GM23338 (cell line): ENCODE results near the gene TMEM51. TPM values are rescaled to one million over a fixed set of nuclear protein-coding genes. Genes with fewer than 3 reads are reported as not detected.

Experiments used
- ATAC-seq: fragments of 200-7000 bp; cut with Tn5 transposase; 3 replicates; pipeline ENCODE4 v1.9.1; 2020
- DNase-seq: peaks from one replicate; pipeline ENCODE4 v3.0.0-alpha.2; 2015; ENCODE audit warnings: low spot score
- H2AFZ ChIP-seq: fragments of 200-600 bp; sonication (generic); 2 replicates; pipeline ENCODE4 v1.8.0; 2016; ENCODE audit warnings: antibody characterized with exemption, mild to moderate bottlenecking, moderate library complexity
- H3F3A ChIP-seq: fragments of 200-600 bp; sonication (generic); replicated peaks from 2 replicates; pipeline ENCODE4 v1.8.0; 2017; ENCODE audit warnings: antibody characterized with exemption, mixed run types, low read depth
- H3K27ac ChIP-seq: fragments of 200-600 bp; sonication (generic); 2 replicates; pipeline ENCODE4 v1.6.1; 2016; ENCODE audit warnings: low read depth
- H3K27me3 ChIP-seq: fragments of 200-600 bp; sonication (generic); 2 replicates; pipeline ENCODE4 v1.8.0; 2016; ENCODE audit warnings: mild to moderate bottlenecking, mixed run types, moderate library complexity; ENCODE audit not compliant: insufficient read depth
- H3K36me3 ChIP-seq: fragments of 200-600 bp; sonication (generic); 2 replicates; pipeline ENCODE4 v1.8.0; 2016; ENCODE audit warnings: mild to moderate bottlenecking; ENCODE audit not compliant: insufficient read depth
- H3K4me1 ChIP-seq: fragments of 200-600 bp; sonication (generic); 2 replicates; pipeline ENCODE4 v1.8.0; 2016; ENCODE audit warnings: mild to moderate bottlenecking, moderate library complexity; ENCODE audit not compliant: insufficient read depth
- H3K4me2 ChIP-seq: fragments of 200-600 bp; sonication (generic); 2 replicates; pipeline ENCODE4 v1.7.1; 2017; ENCODE audit warnings: mixed run types
- H3K4me3 ChIP-seq: fragments of 200-600 bp; sonication (generic); 2 replicates; pipeline ENCODE4 v1.6.1; 2016; ENCODE audit warnings: mixed run types
- H3K79me2 ChIP-seq: fragments of 200-600 bp; sonication (generic); replicated peaks from 2 replicates; pipeline ENCODE4 v1.8.0; 2017; ENCODE audit warnings: mild to moderate bottlenecking; ENCODE audit not compliant: insufficient read depth
- H3K9me2 ChIP-seq: fragments of 200-600 bp; sonication (generic); 2 replicates; pipeline ENCODE4 v1.8.0; 2017; ENCODE audit not compliant: insufficient read depth
- H4K20me1 ChIP-seq: fragments of 200-600 bp; sonication (generic); replicated peaks from 2 replicates; pipeline ENCODE4 v1.8.0; 2017; ENCODE audit warnings: mild to moderate bottlenecking; ENCODE audit not compliant: insufficient read depth
- H3K27ac Mint-ChIP-seq: 2 replicates; pipeline ENCODE4 v1.8.0; 2020; ENCODE audit warnings: inconsistent platforms, mild to moderate bottlenecking, moderate library complexity, mixed read lengths
- H3K27me3 Mint-ChIP-seq: 3 replicates; pipeline ENCODE4 v1.8.0; 2022; ENCODE audit warnings: low read depth, mild to moderate bottlenecking, moderate library complexity, mixed read lengths, inconsistent platforms; ENCODE audit not compliant: insufficient read depth, poor library complexity
- H3K36me3 Mint-ChIP-seq: 3 replicates; pipeline ENCODE4 v1.8.0; 2021; ENCODE audit warnings: low read depth, mild to moderate bottlenecking, inconsistent platforms, moderate library complexity, mixed read lengths
- H3K4me1 Mint-ChIP-seq: 3 replicates; pipeline ENCODE4 v1.8.0; 2020; ENCODE audit warnings: mild to moderate bottlenecking, inconsistent platforms, mixed read lengths
- H3K4me3 Mint-ChIP-seq: 3 replicates; pipeline ENCODE4 v1.8.0; 2021; ENCODE audit warnings: moderate library complexity, mild to moderate bottlenecking, inconsistent platforms, mixed read lengths
- H3K9me3 Mint-ChIP-seq: 3 replicates; pipeline ENCODE4 v1.8.0; 2020; ENCODE audit warnings: moderate library complexity, mild to moderate bottlenecking, inconsistent platforms, mixed read lengths
- CREB1 ChIP-seq: fragments of 250-450 bp; sonication (Bioruptor Pico); IDR thresholded peaks from 2 replicates; pipeline ENCODE4 v1.5.0; 2020; ENCODE audit warnings: low read depth, mild to moderate bottlenecking, moderate library complexity
- CTCF ChIP-seq, 2 experiments: fragments of 200-600 bp in 1 of 2; sonication (generic) in 1 of 2; conservative IDR thresholded peaks; 2 replicates each; pipeline versions ENCODE4 v1.5.1 to v1.6.1; 2016 to 2017; ENCODE audit warnings: antibody characterized with exemption in 2 of 2, low read depth in 2 of 2, mild to moderate bottlenecking in 2 of 2, moderate library complexity in 1 of 2
- ETS1 ChIP-seq: IDR thresholded peaks from 2 replicates; pipeline ENCODE4 v1.6.1; 2016; ENCODE audit warnings: antibody characterized with exemption
- EZH2 ChIP-seq: fragments of 200-600 bp; sonication (generic); IDR thresholded peaks from one replicate; pipeline ENCODE4 v1.8.0; 2017; ENCODE audit warnings: antibody characterized with exemption, mild to moderate bottlenecking, low read depth; ENCODE audit not compliant: unreplicated experiment
- EZH2phosphoT487 ChIP-seq: fragments of 200-600 bp; sonication (generic); IDR thresholded peaks from one replicate; pipeline ENCODE4 v1.8.1; 2018; ENCODE audit warnings: antibody characterized with exemption; ENCODE audit not compliant: unreplicated experiment
- JUNB ChIP-seq: IDR thresholded peaks from one replicate; pipeline ENCODE4 v1.6.1; 2016; ENCODE audit warnings: antibody characterized with exemption; ENCODE audit not compliant: unreplicated experiment
- POLR2AphosphoS5 ChIP-seq: IDR thresholded peaks from 2 replicates; pipeline ENCODE4 v1.6.1; 2016; ENCODE audit warnings: antibody characterized with exemption, low read depth
- REST ChIP-seq: IDR thresholded peaks from one replicate; pipeline ENCODE4 v1.6.1; 2018; ENCODE audit warnings: antibody characterized with exemption; ENCODE audit not compliant: unreplicated experiment
- ZNF114 ChIP-seq: fragments of 250-450 bp; sonication (Bioruptor Pico); IDR thresholded peaks from 2 replicates; pipeline ENCODE4 v1.5.0; 2020; ENCODE audit warnings: mild to moderate bottlenecking, moderate library complexity
- polyA plus RNA-seq: library from polyadenylated mRNA; unstranded; fragments of >200 nt; fragmentation: Nextera tagmentation; extraction: Ambion mirVana; gene quantifications from 2 replicates; pipeline ENCODE4 v1.2.1, GENCODE V29; 2016
- total RNA-seq: library from RNA; depleted of rRNA; stranded (reverse); fragments of >200 nt; shearing (Covaris generic); gene quantifications from 2 replicates; pipeline ENCODE4 v1.2.3, GENCODE V29; 2014

The TMEM51 gene
- total and polyA plus RNA-seq, 2 experiments from 2014 or later = 4.0 to 5.2 TPM

GRCh38 chr1:15148475-15148874 is 5.1 kb upstream of the TMEM51 start (continued):
- TF ChIP-seq ETS1 = no peak
- TF ChIP-seq CREB1 (CRISPR knock-in tag) = no peak
- no peak for TF ChIP-seq POLR2AphosphoS5
- no peak for TF ChIP-seq EZH2phosphoT487
- no peak for TF ChIP-seq CTCF (conservative IDR thresholded peaks at IDR 0.05; ENCODE audit: low read depth in 2 of 2)
- TF ChIP-seq JUNB = no peak
- no peak for TF ChIP-seq ZNF114 (CRISPR knock-in tag)

GRCh38 chr1:15148941-15149340 is 4.6 kb upstream of the TMEM51 start:
- no peaks in the 10 kb centered on the region for H3K36me3 Mint-ChIP-seq
- no peaks in the 10 kb centered on the region for H3K9me3 Mint-ChIP-seq
- peaks cover 7% of the 10 kb centered on the region; the same call in 1 of the 3 replicates for H3K4me1 Mint-ChIP-seq
- H3K4me3 Mint-ChIP-seq = no peak overlapping the region
- no peak overlapping the region for H3K27ac Mint-ChIP-seq
- no peak overlapping the region for H3K27ac ChIP-seq
- H3K27me3 ChIP-seq = peaks cover 24% of the 10 kb centered on the region
- H3K4me2 ChIP-seq = no peak overlapping the region
- no peaks in the 10 kb centered on the region for H4K20me1 ChIP-seq
- H3K36me3 ChIP-seq = no peaks in the 10 kb centered on the region
- H3F3A ChIP-seq = no peaks in the 10 kb centered on the region
- ATAC-seq = no peak
- DNase-seq = no peak
- H3K9me2 ChIP-seq = no peaks in the 10 kb centered on the region
- H3K79me2 ChIP-seq = no peaks in the 10 kb centered on the region
- no peak overlapping the region for H2AFZ ChIP-seq
- H3K4me3 ChIP-seq = no peak overlapping the region
- peaks cover 5% of the 10 kb centered on the region; the same call in 1 of the 2 replicates for H3K4me1 ChIP-seq
- H3K27me3 Mint-ChIP-seq = peaks cover 12% of the 10 kb centered on the region
- no peak for TF ChIP-seq CREB1 (CRISPR knock-in tag)
- TF ChIP-seq CTCF (conservative IDR thresholded peaks at IDR 0.05; ENCODE audit: low read depth in 2 of 2) = no peak
- TF ChIP-seq EZH2 = no peak
- no peak for TF ChIP-seq JUNB
- no peak for TF ChIP-seq REST
- TF ChIP-seq POLR2AphosphoS5 = no peak
- TF ChIP-seq ETS1 = no peak
